Stomach (tissue), 4 donors: ENCODE measurements around the gene MMP28.

ENCODE experiments used
- EP300 ChIP-seq: sonication (generic); formaldehyde crosslinking; IDR thresholded peaks from one replicate; pipeline ENCODE4 v1.6.1; 2017; ENCODE audit warnings: antibody characterized with exemption
- TF ChIP-seq, protein P1 (sequence below), 7 experiments: fragments of 450-650 bp in 4 of 7; fragments of 200-600 bp in 3 of 7; sonication (generic) in 3 of 7; IDR thresholded peaks; one replicate each; pipeline ENCODE4 v1.5.1; 2016 to 2019; ENCODE audit warnings: antibody characterized with exemption in 7 of 7, control low read depth in 2 of 7, mild to moderate bottlenecking in 1 of 7

DNA sequence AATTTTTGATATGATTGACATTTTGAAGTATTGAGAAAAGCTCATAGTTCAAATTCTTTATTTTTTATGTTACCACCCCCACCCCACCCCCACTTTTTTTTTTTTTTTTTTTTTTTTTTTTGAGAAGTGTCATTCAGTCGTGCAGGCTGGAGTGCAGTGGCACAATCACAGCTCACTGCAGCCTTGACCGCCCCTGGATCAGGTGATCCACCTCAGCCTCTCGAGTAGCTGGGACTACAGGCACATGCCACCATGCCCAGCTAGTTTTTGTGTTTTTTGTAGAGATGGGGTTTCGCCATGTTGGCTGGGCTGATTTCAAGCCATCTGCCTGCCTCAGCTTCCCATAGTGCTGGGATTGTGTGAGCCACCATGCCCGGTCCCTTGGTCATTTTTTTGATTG lies 21.3 kb upstream of the MMP28 start:
- TF ChIP-seq, protein P1, sequence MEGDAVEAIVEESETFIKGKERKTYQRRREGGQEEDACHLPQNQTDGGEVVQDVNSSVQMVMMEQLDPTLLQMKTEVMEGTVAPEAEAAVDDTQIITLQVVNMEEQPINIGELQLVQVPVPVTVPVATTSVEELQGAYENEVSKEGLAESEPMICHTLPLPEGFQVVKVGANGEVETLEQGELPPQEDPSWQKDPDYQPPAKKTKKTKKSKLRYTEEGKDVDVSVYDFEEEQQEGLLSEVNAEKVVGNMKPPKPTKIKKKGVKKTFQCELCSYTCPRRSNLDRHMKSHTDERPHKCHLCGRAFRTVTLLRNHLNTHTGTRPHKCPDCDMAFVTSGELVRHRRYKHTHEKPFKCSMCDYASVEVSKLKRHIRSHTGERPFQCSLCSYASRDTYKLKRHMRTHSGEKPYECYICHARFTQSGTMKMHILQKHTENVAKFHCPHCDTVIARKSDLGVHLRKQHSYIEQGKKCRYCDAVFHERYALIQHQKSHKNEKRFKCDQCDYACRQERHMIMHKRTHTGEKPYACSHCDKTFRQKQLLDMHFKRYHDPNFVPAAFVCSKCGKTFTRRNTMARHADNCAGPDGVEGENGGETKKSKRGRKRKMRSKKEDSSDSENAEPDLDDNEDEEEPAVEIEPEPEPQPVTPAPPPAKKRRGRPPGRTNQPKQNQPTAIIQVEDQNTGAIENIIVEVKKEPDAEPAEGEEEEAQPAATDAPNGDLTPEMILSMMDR (IDR thresholded peaks at IDR 0.05) = no peak
- TF ChIP-seq EP300 = no peak
